Keratinocyte (primary cell): ENCODE measurements around the gene FAM53A. TPM values are rescaled to one million over a fixed set of nuclear protein-coding genes. Genes with fewer than 3 reads are reported as not detected.

Experiments used
- DNase-seq: peaks from one replicate; pipeline ENCODE4 v3.0.0-alpha.2; 2011; ENCODE audit warnings: low read depth, missing footprints, low spot score
- FAIRE-seq: peaks from 2 replicates; lab custom pipeline; 2011; peaks lifted over from hg19 to GRCh38; lab: Jason Lieb, UNC
- H2AFZ ChIP-seq: 2 replicates; pipeline ENCODE4 v1.6.0; 2012; ENCODE audit warnings: low read length, control low read depth, inconsistent platforms; ENCODE audit not compliant: control insufficient read depth
- H3K27ac ChIP-seq: 2 replicates; pipeline ENCODE4 v1.5.1; 2011; ENCODE audit warnings: low read length; ENCODE audit not compliant: control insufficient read depth, insufficient read depth
- H3K27me3 ChIP-seq: 3 replicates; pipeline ENCODE4 v1.6.0; 2011; ENCODE audit warnings: low read length; ENCODE audit not compliant: control insufficient read depth, insufficient read depth; ENCODE audit errors: extremely low read depth
- H3K36me3 ChIP-seq, 2 experiments: 2 replicates in 1 of 2; 3 replicates in 1 of 2; pipeline ENCODE4 v1.5.1; 2011; ENCODE audit warnings: low read length in 2 of 2, mild to moderate bottlenecking in 1 of 2; ENCODE audit not compliant: control insufficient read depth in 2 of 2, insufficient read depth in 2 of 2; ENCODE audit errors: extremely low read depth in 1 of 2
- H3K4me1 ChIP-seq: 3 replicates; pipeline ENCODE4 v1.5.1; 2011; ENCODE audit warnings: low read length; ENCODE audit not compliant: control insufficient read depth, insufficient read depth; ENCODE audit errors: extremely low read depth
- H3K4me2 ChIP-seq: 3 replicates; pipeline ENCODE4 v1.6.0; 2011; ENCODE audit warnings: low read depth, low read length; ENCODE audit not compliant: control insufficient read depth, insufficient read depth; ENCODE audit errors: extremely low read depth
- H3K4me3 ChIP-seq, 3 experiments: fragments of 200-600 bp in 1 of 3; sonication (generic) in 1 of 3; 2 replicates in 2 of 3; 3 replicates in 1 of 3; pipeline ENCODE4 v1.5.1; 2011 to 2016; ENCODE audit warnings: low read length in 3 of 3, mild to moderate bottlenecking in 3 of 3, control low read depth in 2 of 3, inconsistent platforms in 1 of 3, low read depth in 1 of 3, mixed read lengths in 1 of 3, mixed run types in 1 of 3, moderate library complexity in 1 of 3; ENCODE audit not compliant: control insufficient read depth in 2 of 3, insufficient read depth in 2 of 3; ENCODE audit errors: extremely low read depth in 1 of 3
- H3K79me2 ChIP-seq: 2 replicates; pipeline ENCODE4 v1.6.0; 2012; ENCODE audit warnings: low read length; ENCODE audit not compliant: control insufficient read depth, insufficient read depth
- H3K9ac ChIP-seq: 3 replicates; pipeline ENCODE4 v1.6.0; 2011; ENCODE audit warnings: low read length; ENCODE audit not compliant: control insufficient read depth, insufficient read depth; ENCODE audit errors: extremely low read depth
- H3K9me1 ChIP-seq: 3 replicates; pipeline ENCODE4 v1.6.0; 2011; ENCODE audit warnings: low read length; ENCODE audit not compliant: control insufficient read depth, insufficient read depth; ENCODE audit errors: extremely low read depth
- H3K9me3 ChIP-seq: 2 replicates; pipeline ENCODE4 v1.5.1; 2012; ENCODE audit warnings: low read depth, low read length; ENCODE audit not compliant: control insufficient read depth
- H4K20me1 ChIP-seq: 3 replicates; pipeline ENCODE4 v1.6.0; 2011; ENCODE audit warnings: low read length; ENCODE audit not compliant: control insufficient read depth, insufficient read depth; ENCODE audit errors: extremely low read depth
- CTCF ChIP-seq, 3 experiments: IDR thresholded peaks in 1 of 3; conservative IDR thresholded peaks in 1 of 3; optimal IDR thresholded peaks in 1 of 3; 2 replicates in 2 of 3; 3 replicates in 1 of 3; pipeline versions ENCODE3 to v1.5.1; 2011; ENCODE audit warnings: low read length in 3 of 3, mild to moderate bottlenecking in 3 of 3, moderate library complexity in 2 of 3, control low read depth in 1 of 3, inconsistent platforms in 1 of 3; ENCODE audit not compliant: insufficient read depth in 2 of 3; ENCODE audit errors: extremely low read depth in 1 of 3
- EZH2 ChIP-seq: IDR thresholded peaks from one replicate; pipeline ENCODE4 v1.6.1; 2012; ENCODE audit warnings: inconsistent platforms, mild to moderate bottlenecking, low read length, moderate library complexity
- dilution Hi-C: fragments of 300-500 bp; cut with MboI; formaldehyde crosslinking; loops from one replicate; pipeline ENCODE4 v1.7.0; 2020; ENCODE audit warnings: low sequenced_read_pairs; ENCODE audit not compliant: extremely low pct_ligation_motif_present
- polyA plus RNA-seq, 5 experiments: library from polyadenylated mRNA; depleted of rRNA in 3 of 5; stranded (reverse) in 3 of 5; stranded (forward) in 1 of 5; unstranded in 1 of 5; fragments of >200 nt; gene quantifications; 1 replicate in 1 of 5; 2 replicates in 3 of 5; 3 replicates in 1 of 5; pipeline versions ENCODE4 v1.2.1 to v1.2.3, GENCODE V29; 2011 to 2012; ENCODE audit warnings: missing spikeins in 2 of 5, low read depth in 1 of 5, low replicate concordance in 1 of 5

FAM53A gene
- polyA plus RNA-seq, 1 donor (not counting 4 experiments of a cell fraction or from before 2014, with no cell fraction given): 0.50 TPM

- no peak overlapping the region for H3K27ac ChIP-seq
- H3K4me3 ChIP-seq: no peak overlapping the region
- dilution Hi-C loops: no loop called here
- no peaks in the 10 kb centered on the region for H3K9me3 ChIP-seq
- H3K4me1 ChIP-seq: no peaks in the 10 kb centered on the region
- no peaks in the 10 kb centered on the region for H3K9me1 ChIP-seq
- FAIRE-seq: no peak
- no peak overlapping the region for H2AFZ ChIP-seq
- TF ChIP-seq EZH2 (no peak), CTCF (optimal IDR thresholded peaks at IDR 0.05 in 1 of 3, IDR thresholded peaks at IDR 0.05 in 1 of 3, conservative IDR thresholded peaks at IDR 0.05 in 1 of 3; ENCODE audit: extremely low read depth in 1 of 3, insufficient read depth in 2 of 3, low read length in 3 of 3) (no peak)
- no peak overlapping the region for H3K9ac ChIP-seq
- no peaks in the 10 kb centered on the region for H4K20me1 ChIP-seq
- DNase-seq: no peak
- H3K79me2 ChIP-seq: no peaks in the 10 kb centered on the region
- H3K36me3 ChIP-seq: no peaks in the 10 kb centered on the region
- no peak overlapping the region for H3K4me2 ChIP-seq
- no peaks in the 10 kb centered on the region for H3K27me3 ChIP-seq
Observed at GRCh38 chr4:1668488-1668840, 15.6 kb downstream of the FAM53A start.

GRCh38 chr4:1667273-1667672, 16.8 kb downstream of the FAM53A start:
- H2AFZ ChIP-seq: no peak overlapping the region
- H4K20me1 ChIP-seq: no peaks in the 10 kb centered on the region

More at GRCh38 chr4:1667273-1667672, 16.8 kb downstream of the FAM53A start:
- DNase-seq: no peak
- Histone ChIP-seq H3K27ac (no peak overlapping the region), H3K9me1 (no peaks in the 10 kb centered on the region), H3K27me3 (no peaks in the 10 kb centered on the region), H3K9ac (no peak overlapping the region), H3K4me3 (no peak overlapping the region), H3K36me3 (no peaks in the 10 kb centered on the region), H3K79me2 (no peaks in the 10 kb centered on the region), H3K4me1 (no peaks in the 10 kb centered on the region), H3K4me2 (no peak overlapping the region), H3K9me3 (no peaks in the 10 kb centered on the region)
- TF ChIP-seq EZH2 (no peak), CTCF (optimal IDR thresholded peaks at IDR 0.05 in 1 of 3, IDR thresholded peaks at IDR 0.05 in 1 of 3, conservative IDR thresholded peaks at IDR 0.05 in 1 of 3; ENCODE audit: extremely low read depth in 1 of 3, insufficient read depth in 2 of 3, low read length in 3 of 3) (no peak)
- FAIRE-seq: no peak
- dilution Hi-C loops: no loop called here
